RWPE2 (cell line): Measurements from ENCODE around the gene DSG2.

Experiments
- ATAC-seq: fragments of 200-7000 bp; cut with Tn5 transposase; 3 replicates; pipeline ENCODE4 v1.9.1; 2021; ENCODE audit warnings: low read depth
- DNase-seq: peaks from one replicate; pipeline ENCODE4 v3.0.0-alpha.2; 2020; ENCODE audit warnings: low spot score
- H3K27ac ChIP-seq: fragments of 450-650 bp; 2 replicates; pipeline ENCODE4 v1.5.1; 2017; ENCODE audit warnings: mild to moderate bottlenecking; ENCODE audit not compliant: poor library complexity, severe bottlenecking
- H3K27me3 ChIP-seq: fragments of 250-450 bp; sonication (Bioruptor Pico); 2 replicates; pipeline ENCODE4 v1.5.1; 2021; ENCODE audit warnings: mild to moderate bottlenecking, moderate library complexity; ENCODE audit not compliant: insufficient read depth, poor library complexity, severe bottlenecking
- H3K36me3 ChIP-seq: fragments of 250-450 bp; sonication (Bioruptor Pico); 2 replicates; pipeline ENCODE4 v1.5.1; 2020; ENCODE audit warnings: low read depth, mild to moderate bottlenecking, moderate library complexity
- H3K4me1 ChIP-seq: fragments of 250-450 bp; sonication (Bioruptor Pico); 2 replicates; pipeline ENCODE4 v1.5.1; 2021; ENCODE audit warnings: mild to moderate bottlenecking, moderate library complexity; ENCODE audit not compliant: insufficient read depth, poor library complexity, severe bottlenecking
- H3K4me3 ChIP-seq: fragments of 250-450 bp; sonication (Bioruptor Pico); 2 replicates; pipeline ENCODE4 v1.5.1; 2021; ENCODE audit warnings: mild to moderate bottlenecking, moderate library complexity; ENCODE audit not compliant: severe bottlenecking
- H3K9me3 ChIP-seq: fragments of 250-450 bp; sonication (Bioruptor Pico); 2 replicates; pipeline ENCODE4 v1.5.1; 2021; ENCODE audit warnings: mild to moderate bottlenecking, moderate library complexity; ENCODE audit not compliant: severe bottlenecking
- TF ChIP-seq, protein P1 (sequence below): fragments of 450-650 bp; IDR thresholded peaks from one replicate; pipeline ENCODE4 v1.5.1; 2017; ENCODE audit warnings: mild to moderate bottlenecking, moderate library complexity; ENCODE audit not compliant: poor library complexity, severe bottlenecking

DSG2 gene

GRCh38 chr18:31574359-31574758 is 76.4 kb downstream of the DSG2 start:
- Histone ChIP-seq H3K27ac (no peak overlapping the region), H3K27me3 (no peaks in the 10 kb centered on the region), H3K36me3 (no peaks in the 10 kb centered on the region), H3K4me3 (no peak overlapping the region), H3K9me3 (no peaks in the 10 kb centered on the region), H3K4me1 (no peaks in the 10 kb centered on the region)
- DNase-seq (no peak), ATAC-seq (no peak)
- TF ChIP-seq, protein P1, sequence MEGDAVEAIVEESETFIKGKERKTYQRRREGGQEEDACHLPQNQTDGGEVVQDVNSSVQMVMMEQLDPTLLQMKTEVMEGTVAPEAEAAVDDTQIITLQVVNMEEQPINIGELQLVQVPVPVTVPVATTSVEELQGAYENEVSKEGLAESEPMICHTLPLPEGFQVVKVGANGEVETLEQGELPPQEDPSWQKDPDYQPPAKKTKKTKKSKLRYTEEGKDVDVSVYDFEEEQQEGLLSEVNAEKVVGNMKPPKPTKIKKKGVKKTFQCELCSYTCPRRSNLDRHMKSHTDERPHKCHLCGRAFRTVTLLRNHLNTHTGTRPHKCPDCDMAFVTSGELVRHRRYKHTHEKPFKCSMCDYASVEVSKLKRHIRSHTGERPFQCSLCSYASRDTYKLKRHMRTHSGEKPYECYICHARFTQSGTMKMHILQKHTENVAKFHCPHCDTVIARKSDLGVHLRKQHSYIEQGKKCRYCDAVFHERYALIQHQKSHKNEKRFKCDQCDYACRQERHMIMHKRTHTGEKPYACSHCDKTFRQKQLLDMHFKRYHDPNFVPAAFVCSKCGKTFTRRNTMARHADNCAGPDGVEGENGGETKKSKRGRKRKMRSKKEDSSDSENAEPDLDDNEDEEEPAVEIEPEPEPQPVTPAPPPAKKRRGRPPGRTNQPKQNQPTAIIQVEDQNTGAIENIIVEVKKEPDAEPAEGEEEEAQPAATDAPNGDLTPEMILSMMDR = no peak

DNA sequence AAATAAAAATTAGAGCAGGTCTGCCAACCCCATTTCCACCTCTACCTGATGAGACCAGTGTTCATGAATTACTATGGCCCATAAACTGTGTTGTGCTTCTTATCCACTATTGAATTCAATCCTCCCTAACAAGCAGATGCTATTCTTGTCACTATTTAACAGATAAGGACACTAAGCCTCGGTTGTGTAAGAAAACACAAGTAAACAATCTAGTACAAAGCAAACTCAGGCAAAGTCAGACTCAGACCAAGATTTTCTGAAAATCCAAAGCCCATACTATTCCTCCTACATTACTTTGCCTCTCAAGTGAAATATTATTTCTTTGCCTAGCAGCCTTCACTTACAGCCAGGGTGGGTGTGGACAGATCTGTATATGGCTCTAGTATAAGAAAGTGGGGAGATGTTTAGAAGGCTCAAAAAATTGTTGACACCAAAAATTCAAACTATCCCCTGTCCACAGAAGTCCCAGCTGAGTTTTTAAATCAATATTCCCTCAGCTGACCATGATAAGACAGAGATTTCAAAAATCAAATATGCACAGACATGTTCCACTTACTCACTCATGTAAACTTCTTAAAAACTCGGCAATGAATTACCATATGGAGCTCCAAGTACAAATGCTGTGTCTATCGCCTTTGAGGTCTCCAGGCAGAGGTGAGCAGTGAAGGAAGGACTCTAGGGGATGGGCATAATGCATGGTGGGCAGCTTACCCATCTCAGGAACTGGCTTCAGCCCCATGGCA is 77.7 kb downstream of the DSG2 start:
- Histone ChIP-seq H3K9me3 (no peaks in the 10 kb centered on the region), H3K4me1 (no peaks in the 10 kb centered on the region), H3K4me3 (no peak overlapping the region), H3K36me3 (no peaks in the 10 kb centered on the region), H3K27me3 (no peaks in the 10 kb centered on the region), H3K27ac (no peak overlapping the region)
- DNase-seq (no peak), ATAC-seq (no peak)
- TF ChIP-seq, protein P1 = no peak

- no peaks in the 10 kb centered on the region for H3K27me3 ChIP-seq
- TF ChIP-seq, protein P1 = no peak
- no peaks in the 10 kb centered on the region for H3K36me3 ChIP-seq
- no peak overlapping the region for H3K4me3 ChIP-seq
- DNase-seq = no peak
- no peak for ATAC-seq
- no peaks in the 10 kb centered on the region for H3K9me3 ChIP-seq
- no peak overlapping the region for H3K27ac ChIP-seq
- H3K4me1 ChIP-seq = no peaks in the 10 kb centered on the region
Measured at GRCh38 chr18:31576670-31577069, 78.7 kb downstream of the DSG2 start.

DNA sequence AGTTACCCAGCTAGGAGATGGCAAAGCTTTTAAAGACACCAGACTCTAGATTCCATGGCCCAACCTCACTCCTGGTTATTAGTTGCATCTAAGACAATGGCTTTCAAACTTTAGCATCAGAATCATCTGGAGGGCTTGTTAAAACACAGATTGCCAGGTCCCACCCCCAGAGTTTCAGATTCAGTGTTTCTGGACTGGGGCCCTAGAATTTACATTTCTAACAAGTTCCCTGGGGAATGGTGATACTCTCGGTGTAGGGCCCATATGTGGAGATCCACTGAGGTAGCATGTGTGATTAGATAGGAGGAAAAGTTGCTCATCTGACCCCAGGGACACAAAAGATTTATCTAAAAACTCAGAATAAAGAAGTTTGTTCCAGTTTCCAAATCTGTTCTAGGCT is 79.2 kb downstream of the DSG2 start:
- no peaks in the 10 kb centered on the region for H3K36me3 ChIP-seq
- ATAC-seq = no peak

GRCh38 chr18:31578126-31578525 is 80.1 kb downstream of the DSG2 start:
- ATAC-seq (no peak), DNase-seq (no peak)
- H3K4me3 ChIP-seq = no peak overlapping the region
- no peaks in the 10 kb centered on the region for H3K27me3 ChIP-seq
- H3K9me3 ChIP-seq = no peaks in the 10 kb centered on the region
- no peaks in the 10 kb centered on the region for H3K36me3 ChIP-seq
- H3K27ac ChIP-seq = no peak overlapping the region
- H3K4me1 ChIP-seq = no peaks in the 10 kb centered on the region
- TF ChIP-seq, protein P1 = no peak

More for the DNA sequence above, 79.2 kb downstream of the DSG2 start:
- TF ChIP-seq, protein P1 = no peak
- Histone ChIP-seq H3K27ac (no peak overlapping the region), H3K4me3 (no peak overlapping the region), H3K4me1 (no peaks in the 10 kb centered on the region), H3K9me3 (no peaks in the 10 kb centered on the region), H3K27me3 (no peaks in the 10 kb centered on the region)
- no peak for DNase-seq
